HG03469 (cell line): ENCODE results near the gene MCM7.

Source experiments
- ATAC-seq: cut with Tn5 transposase; IDR thresholded peaks from one replicate; pipeline ENCODE4 v1.9.1; 2021; ENCODE audit warnings: mild to moderate bottlenecking, moderate library complexity, moderate number of reproducible peaks; ENCODE audit not compliant: unreplicated experiment

Gene MCM7

GRCh38 chr7:100075418-100075817, 25.8 kb downstream of the MCM7 start:
- no peak for ATAC-seq

DNA sequence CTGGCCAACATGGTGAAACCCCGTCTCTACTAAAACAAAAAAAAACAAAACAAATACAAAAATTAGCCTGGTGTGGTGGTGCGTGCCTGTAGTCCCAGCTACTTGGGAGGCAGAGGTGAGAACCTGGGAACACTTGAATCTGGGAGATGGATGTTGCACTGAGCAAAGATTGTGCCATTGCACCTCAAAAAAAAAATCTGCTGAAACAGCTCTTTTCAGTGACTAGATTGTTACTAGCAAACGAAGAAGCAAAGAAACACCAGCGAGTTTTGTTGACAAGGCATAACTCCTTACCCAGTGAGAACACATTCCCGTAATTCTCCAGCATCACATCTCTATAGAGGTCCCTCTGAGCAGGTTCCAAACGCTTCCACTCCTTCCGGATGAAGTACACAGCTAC, 26.4 kb downstream of the MCM7 start:
- ATAC-seq = no peak

DNA sequence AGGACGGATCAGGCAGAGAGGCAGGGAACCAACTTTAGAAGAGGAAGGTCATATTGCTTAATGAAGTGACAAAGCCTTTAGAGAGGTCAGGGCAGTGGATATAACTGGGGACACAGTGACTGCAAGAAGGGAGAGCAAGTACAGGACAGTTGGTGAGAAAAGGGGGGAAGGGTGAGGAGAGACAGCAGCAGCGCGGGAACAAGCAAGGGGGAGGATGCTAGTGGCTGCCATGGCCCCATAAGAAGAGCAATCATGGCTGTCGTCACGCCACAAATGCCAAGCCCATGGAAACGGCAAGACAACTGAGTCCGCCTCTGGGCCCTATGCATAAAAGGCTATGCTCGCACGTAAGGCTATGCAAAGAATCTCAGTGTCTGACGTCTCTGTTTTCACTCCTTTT, 28.7 kb downstream of the MCM7 start:
- no peak for ATAC-seq

DNA sequence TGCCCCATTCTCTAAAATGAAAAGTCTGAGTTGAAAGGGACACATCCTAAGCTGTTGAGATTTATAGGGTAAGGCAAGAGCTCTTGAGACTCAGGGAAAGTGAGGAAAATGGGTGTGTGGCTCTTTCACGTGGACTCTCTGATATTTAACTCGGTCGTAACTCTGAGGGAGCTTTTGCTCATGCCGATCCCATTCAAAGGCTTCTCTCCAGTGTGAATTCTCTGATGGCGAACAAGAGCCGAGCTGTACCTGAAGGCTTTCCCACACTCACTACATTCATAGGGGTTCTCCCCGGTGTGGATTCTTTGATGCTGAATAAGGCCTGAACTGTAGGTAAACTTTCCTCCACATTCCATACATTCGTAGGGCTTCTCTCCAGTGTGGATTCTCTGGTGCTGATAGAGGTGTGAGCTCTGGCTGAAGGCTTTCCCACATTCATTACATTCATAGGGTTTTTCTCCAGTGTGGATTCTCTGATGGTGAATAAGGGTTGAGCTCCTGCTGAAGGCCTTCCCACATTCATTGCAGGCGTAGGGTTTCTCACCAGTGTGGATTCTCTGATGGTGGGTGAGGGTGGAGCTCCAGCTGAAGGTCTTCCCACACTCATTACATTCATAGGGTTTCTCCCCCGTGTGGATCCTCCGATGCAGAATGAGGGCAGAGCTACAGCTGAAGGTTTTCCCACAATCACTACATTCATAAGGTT, 30.0 kb downstream of the MCM7 start:
- ATAC-seq = no peak

- ATAC-seq = no peak
Observed at GRCh38 chr7:100069991-100070390, 31.2 kb downstream of the MCM7 start.

- ATAC-seq = no peak
Observed at GRCh38 chr7:100066953-100067352, 34.2 kb downstream of the MCM7 start.

- ATAC-seq = no peak
Observed at GRCh38 chr7:100065452-100066186, 35.6 kb downstream of the MCM7 start.

DNA sequence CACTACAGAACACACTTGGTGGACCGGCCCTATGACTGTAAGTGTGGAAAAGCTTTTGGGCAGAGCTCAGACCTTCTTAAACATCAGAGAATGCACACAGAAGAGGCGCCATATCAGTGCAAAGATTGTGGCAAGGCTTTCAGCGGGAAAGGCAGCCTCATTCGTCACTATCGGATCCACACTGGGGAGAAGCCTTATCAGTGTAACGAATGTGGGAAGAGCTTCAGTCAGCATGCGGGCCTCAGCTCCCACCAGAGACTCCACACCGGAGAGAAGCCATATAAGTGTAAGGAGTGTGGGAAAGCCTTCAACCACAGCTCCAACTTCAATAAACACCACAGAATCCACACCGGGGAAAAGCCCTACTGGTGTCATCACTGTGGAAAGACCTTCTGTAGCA, 37.0 kb downstream of the MCM7 start:
- ATAC-seq = no peak

DNA sequence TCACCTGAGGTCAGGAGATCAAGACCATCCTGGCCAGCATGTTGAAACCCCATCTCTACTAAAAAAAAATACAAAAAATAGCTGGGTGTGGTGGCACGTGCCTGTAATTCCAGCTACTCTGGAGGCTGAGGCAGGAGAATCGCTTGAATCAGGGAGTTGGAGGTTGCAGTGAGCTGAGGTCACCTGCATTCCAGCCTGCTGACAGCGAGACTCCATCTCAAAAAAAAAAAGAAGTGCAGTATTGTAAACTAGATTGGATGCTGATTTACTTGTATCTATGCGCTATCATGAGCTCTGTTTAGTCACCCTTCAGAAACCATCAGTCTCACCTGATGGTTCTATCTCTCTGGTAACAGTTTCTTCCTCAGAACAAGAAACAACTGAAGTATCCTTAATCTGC, 37.8 kb downstream of the MCM7 start:
- ATAC-seq = no peak

GRCh38 chr7:100061518-100062193, 39.5 kb downstream of the MCM7 start:
- ATAC-seq = no peak

DNA sequence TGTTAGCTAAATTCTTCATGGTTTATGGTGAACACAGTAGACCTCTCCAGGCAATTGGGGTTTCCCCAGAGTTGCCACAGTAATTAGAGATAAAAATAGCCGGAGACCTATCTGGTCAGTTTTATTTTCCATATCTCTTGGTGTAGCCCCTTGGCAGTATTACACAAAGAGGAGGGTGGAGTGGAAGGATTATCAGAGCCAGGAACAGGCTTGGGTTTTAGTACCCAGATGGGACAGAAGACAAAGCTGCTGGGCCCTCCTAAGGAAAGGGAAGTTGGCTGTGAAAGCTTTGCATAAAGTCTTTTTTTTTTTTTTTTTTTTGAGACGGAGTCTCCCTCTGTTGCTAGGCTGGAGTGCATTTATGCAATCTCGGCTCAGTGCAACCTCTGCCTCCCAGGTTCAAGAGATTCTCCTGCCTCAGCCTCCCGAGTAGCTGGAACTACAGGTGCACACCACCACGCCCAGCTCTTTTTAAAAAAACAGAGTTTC, 41.9 kb downstream of the MCM7 start:
- no peak for ATAC-seq

DNA sequence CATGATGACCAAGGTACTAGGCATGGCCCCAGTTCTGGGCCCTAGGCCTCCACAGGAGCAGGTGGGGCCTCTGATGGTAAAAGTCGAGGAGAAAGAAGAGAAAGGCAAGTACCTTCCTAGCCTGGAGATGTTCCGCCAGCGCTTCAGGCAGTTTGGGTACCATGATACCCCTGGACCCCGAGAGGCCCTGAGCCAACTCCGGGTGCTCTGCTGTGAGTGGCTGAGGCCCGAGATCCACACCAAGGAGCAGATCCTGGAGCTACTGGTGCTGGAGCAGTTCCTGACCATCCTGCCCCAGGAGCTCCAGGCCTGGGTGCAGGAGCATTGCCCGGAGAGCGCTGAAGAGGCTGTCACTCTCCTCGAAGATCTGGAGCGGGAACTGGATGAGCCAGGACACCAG, 44.2 kb downstream of the MCM7 start:
- no peak for ATAC-seq

GRCh38 chr7:100053215-100053614, 48.0 kb downstream of the MCM7 start:
- ATAC-seq = no peak

- ATAC-seq = no peak
Observed at GRCh38 chr7:100051611-100052010, 49.6 kb downstream of the MCM7 start.

DNA sequence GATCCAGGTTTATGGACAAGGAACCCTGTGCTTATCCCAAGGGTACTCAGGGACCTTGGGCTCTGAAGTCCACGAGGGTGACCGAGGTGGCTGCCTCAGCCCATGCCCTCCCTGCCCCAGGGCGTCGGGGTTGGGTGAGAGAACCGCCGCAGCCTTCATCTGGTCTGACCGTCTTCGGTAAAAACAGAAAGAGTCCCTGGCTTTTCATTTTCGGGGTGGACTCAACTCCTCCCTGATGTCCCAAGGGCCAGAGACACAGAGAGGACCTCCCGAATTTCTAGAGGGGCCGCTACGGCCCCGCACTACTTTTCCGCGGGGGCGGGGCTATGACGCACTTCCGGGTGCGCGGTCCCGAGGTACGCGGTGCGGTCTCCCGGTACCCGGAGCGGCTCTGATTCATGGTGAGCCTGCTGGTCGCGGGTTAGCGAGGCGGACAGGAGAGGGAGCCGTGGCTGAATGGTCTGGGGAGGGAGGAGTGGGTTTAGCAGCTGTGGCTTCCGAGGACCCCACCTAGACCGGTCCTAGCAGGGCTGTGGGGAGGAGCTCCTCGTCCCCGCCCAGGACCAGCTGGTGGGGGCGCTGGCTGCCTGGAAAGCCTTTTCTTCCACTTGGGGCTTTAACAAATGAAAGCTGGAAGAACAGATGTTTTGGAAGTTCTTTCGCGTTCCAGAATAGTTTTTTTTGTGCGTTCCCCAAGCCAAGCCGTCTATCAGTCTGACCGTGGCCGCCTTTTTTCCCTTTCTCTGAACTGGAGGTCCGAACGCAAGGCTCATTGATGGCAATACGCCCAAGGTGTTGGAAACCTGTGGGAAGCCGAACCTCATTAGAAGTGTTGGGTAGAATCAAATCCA, 51.5 kb downstream of the MCM7 start, which contains the start of gene ZSCAN21:
Gene ZSCAN21 (plus strand): TSS at position 334 of the 851 bp plus-strand sequence. CDS start 7,233 bp downstream, outside the sequence.
- ATAC-seq = peak; percentile 58

- no peak for ATAC-seq
Observed at GRCh38 chr7:100048680-100049079, 52.5 kb downstream of the MCM7 start.

DNA sequence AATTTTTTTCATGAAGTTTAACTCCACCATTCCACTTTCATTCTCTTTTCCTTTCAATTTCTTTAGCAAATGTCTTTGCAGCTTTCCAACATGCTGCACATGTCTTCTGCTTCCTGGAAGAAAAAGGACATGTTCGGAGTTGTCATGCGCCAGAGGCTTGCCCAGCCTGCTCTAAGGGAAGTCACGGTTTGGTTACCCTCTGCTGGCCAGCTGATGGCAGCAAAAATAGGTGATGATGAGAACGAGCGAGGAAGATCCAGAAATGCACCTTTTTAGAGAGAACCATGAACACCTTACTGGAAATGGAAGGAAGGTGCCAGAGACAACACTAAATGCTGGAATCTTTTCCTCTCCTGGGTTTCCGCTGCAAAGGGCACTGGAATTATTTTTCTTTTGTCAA, 56.5 kb downstream of the MCM7 start:
- no peak for ATAC-seq
